ENCODE results near the gene CLDND2. TPM values are rescaled to one million over a fixed set of nuclear protein-coding genes. Genes with fewer than 3 reads are reported as not detected.

The CLDND2 gene
- total and polyA plus RNA-seq, 2 of the 4 experiments (the other 2 are of a cell fraction): not detected

GRCh38 chr19:51410950-51411748 is 42.3 kb upstream of the CLDND2 start:
- Histone ChIP-seq H2AK5ac (ENCODE audit: low read depth, low read length) (no peak overlapping the region), H2BK120ac (ENCODE audit: low read depth, low read length) (no peak overlapping the region), H2AK9ac (replicated peaks; ENCODE audit: low read depth, low read length, poor library complexity) (no peak overlapping the region), H2BK20ac (ENCODE audit: low read depth, low read length) (no peak overlapping the region), H3K14ac (replicated peaks; ENCODE audit: low read depth, low read length) (no peak overlapping the region), H3K9me3 (ENCODE audit: control insufficient read depth, insufficient read depth, low read length) (no peaks in the 10 kb centered on the region), H3K36me3 (ENCODE audit: control insufficient read depth, insufficient read depth, low read length) (no peaks in the 10 kb centered on the region), H3K18ac (ENCODE audit: low read depth, low read length) (no peak overlapping the region), H3K79me1 (ENCODE audit: low read depth in 1 of 2, low read length in 2 of 2) (no peaks in the 10 kb centered on the region), H2BK5ac (ENCODE audit: low read depth, low read length, poor library complexity, severe bottlenecking) (no peak overlapping the region), H2AFZ (replicated peaks; ENCODE audit: low read length, poor library complexity) (no peak overlapping the region), H4K91ac (ENCODE audit: insufficient read depth, low read depth, low read length) (no peak overlapping the region), H4K20me1 (ENCODE audit: insufficient read depth, low read length) (no peaks in the 10 kb centered on the region), H3K27me3 (ENCODE audit: control insufficient read depth, insufficient read depth, low read length) (no peaks in the 10 kb centered on the region), H4K5ac (ENCODE audit: low read depth, low read length) (no peak overlapping the region), H2BK15ac (ENCODE audit: low read depth, low read length) (no peak overlapping the region), H3K4me2 (ENCODE audit: low read depth, low read length) (no peak overlapping the region), H3K9ac (ENCODE audit: low read depth, low read length) (no peak overlapping the region), H3K4ac (ENCODE audit: low read depth, low read length) (no peak overlapping the region), H3K56ac (ENCODE audit: extremely low read depth, insufficient read depth, low read length) (no peak overlapping the region; the same call in 1 of the 2 replicates), H3K4me3 (ENCODE audit: insufficient read depth, low read depth, low read length) (no peak overlapping the region), H3K27ac (ENCODE audit: insufficient read depth, low read length) (no peak overlapping the region), H3K4me1 (ENCODE audit: control insufficient read depth, insufficient read depth, low read length) (no peaks in the 10 kb centered on the region), H3K9me1 (ENCODE audit: insufficient read depth, low read length) (no peaks in the 10 kb centered on the region), H4K8ac (ENCODE audit: low read depth in 2 of 2, low read length in 2 of 2) (no peak overlapping the region), H3K23ac (ENCODE audit: low read depth, low read length) (no peak overlapping the region)
- no peak for ATAC-seq (ENCODE audit: low read depth)
- no peak for DNase-seq
- BruUV-seq (replicated peaks): no TSS peak
- ChIA-PET POLR2A (ENCODE audit: unreplicated experiment) (no interaction called here), CTCF (no interaction called here)
- in situ Hi-C loops (cut with MboI; ENCODE audit: low sequenced_read_pairs): no loop called here
- whole genome bisulfite sequencing, 2 experiments (ENCODE audit: extremely low coverage in 2 of 2, insufficient read length in 1 of 2): 60% methylated on average over 1 of the region's 15 CpGs; no CpG with 5 or more reads in 1 of the 2 experiments
- dilution Hi-C loops (cut with HindIII; ENCODE audit: low sequenced_read_pairs, unreplicated experiment): no loop called here
- intact Hi-C loops (cut with micrococcal nuclease): no loop called here
- TF ChIP-seq CEBPB (IDR thresholded peaks at IDR 0.05; ENCODE audit: low read depth, low read length) (no peak), NFE2L2 (IDR thresholded peaks at IDR 0.05; ENCODE audit: low read depth, low read length) (no peak), MAFK (IDR thresholded peaks at IDR 0.05; ENCODE audit: low read depth, low read length) (no peak), POLR2A (IDR thresholded peaks at IDR 0.05; ENCODE audit: low read depth, low read length) (no peak), BHLHE40 (IDR thresholded peaks at IDR 0.05; ENCODE audit: low read depth, low read length) (no peak), CHD1 (IDR thresholded peaks at IDR 0.05; ENCODE audit: low read depth, low read length) (no peak)
